A673 (cell line): ENCODE results near the gene TMEM63A.

Experiments used
- EZH2 ChIP-seq: fragments of 200-600 bp; sonication (generic); IDR thresholded peaks from 2 replicates; pipeline ENCODE4 v1.6.1; 2017; ENCODE audit warnings: borderline replicate concordance, low read depth, mild to moderate bottlenecking, mixed read lengths, antibody characterized with exemption, low read length; ENCODE audit not compliant: poor library complexity, severe bottlenecking
- TF ChIP-seq, protein P1 (sequence below): fragments of 300-800, 200-600 bp; sonication (generic); conservative IDR thresholded peaks from 2 replicates; pipeline ENCODE4 v1.5.1; 2017; ENCODE audit warnings: low read depth, mild to moderate bottlenecking, antibody characterized with exemption, low read length, moderate library complexity, mixed read lengths

DNA sequence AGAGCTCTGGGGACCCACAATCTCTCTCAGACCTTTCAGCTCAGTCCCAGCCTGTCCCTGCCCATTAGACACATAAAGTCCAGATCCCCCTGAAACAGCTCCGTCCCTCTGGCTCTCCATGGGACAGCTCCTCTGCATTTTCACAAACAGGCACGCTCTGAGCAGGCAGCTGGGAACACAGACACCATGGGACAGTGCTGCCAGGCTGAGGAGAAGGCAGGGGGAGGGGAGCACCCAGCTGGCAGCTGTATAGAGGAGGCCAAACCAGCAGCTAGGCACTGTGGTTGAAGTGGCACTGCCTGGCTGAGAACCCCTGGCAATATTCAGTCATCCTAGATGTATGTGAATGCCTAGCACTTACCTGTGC lies 2.0 kb downstream of the TMEM63A start:
- TF ChIP-seq EZH2: no peak
- TF ChIP-seq, protein P1, sequence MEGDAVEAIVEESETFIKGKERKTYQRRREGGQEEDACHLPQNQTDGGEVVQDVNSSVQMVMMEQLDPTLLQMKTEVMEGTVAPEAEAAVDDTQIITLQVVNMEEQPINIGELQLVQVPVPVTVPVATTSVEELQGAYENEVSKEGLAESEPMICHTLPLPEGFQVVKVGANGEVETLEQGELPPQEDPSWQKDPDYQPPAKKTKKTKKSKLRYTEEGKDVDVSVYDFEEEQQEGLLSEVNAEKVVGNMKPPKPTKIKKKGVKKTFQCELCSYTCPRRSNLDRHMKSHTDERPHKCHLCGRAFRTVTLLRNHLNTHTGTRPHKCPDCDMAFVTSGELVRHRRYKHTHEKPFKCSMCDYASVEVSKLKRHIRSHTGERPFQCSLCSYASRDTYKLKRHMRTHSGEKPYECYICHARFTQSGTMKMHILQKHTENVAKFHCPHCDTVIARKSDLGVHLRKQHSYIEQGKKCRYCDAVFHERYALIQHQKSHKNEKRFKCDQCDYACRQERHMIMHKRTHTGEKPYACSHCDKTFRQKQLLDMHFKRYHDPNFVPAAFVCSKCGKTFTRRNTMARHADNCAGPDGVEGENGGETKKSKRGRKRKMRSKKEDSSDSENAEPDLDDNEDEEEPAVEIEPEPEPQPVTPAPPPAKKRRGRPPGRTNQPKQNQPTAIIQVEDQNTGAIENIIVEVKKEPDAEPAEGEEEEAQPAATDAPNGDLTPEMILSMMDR: no peak
